ENCODE data around the gene JAKMIP3. TPM values are rescaled to one million over a fixed set of nuclear protein-coding genes. Genes with fewer than 3 reads are reported as not detected.

The JAKMIP3 gene
- total RNA-seq, 1 experiment from 2014 or later, result 5.6 TPM

DNA sequence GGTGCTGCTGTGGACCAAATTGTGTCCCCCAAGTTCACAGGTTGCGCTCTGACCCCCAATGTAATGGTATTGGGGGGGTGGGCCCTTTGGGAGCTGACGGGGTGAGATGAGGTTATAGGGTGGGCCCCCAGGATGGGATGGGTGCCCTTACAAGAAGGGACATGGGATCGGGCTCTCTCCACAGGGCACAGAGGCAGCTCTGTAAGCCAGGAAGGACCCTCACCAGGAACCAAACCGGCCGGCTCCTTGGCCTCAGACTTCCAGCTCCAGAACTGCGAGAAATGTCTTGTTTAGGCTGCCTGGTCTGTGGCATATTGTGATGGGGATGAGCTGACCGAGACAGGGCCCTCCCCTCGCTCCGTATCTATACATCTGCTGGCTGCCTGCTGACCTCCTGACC, 25.7 kb upstream of the JAKMIP3 start:
- no TSS peak for BruUV-seq (replicated peaks)
- Histone ChIP-seq H3K9me3 (ENCODE audit: insufficient read depth, low read depth) (no peaks in the 10 kb centered on the region), H3K9me2 (ENCODE audit: insufficient read depth) (no peaks in the 10 kb centered on the region), H3K27ac (no peak overlapping the region), H4K20me1 (ENCODE audit: insufficient read depth) (no peaks in the 10 kb centered on the region), H3K27me3 (ENCODE audit: insufficient read depth, low read depth) (peaks cover 62% of the 10 kb centered on the region), H2AFZ (no peak overlapping the region), H3K4me1 (replicated peaks; ENCODE audit: insufficient read depth) (no peaks in the 10 kb centered on the region), H3K79me2 (ENCODE audit: low read depth) (no peaks in the 10 kb centered on the region), H3F3A (ENCODE audit: insufficient read depth, low read depth) (no peaks in the 10 kb centered on the region), H3K36me3 (ENCODE audit: low read depth) (no peaks in the 10 kb centered on the region), H3K4me3 (no peak overlapping the region), H3K4me2 (no peak overlapping the region)
- no peak for TF ChIP-seq EZH2 (IDR thresholded peaks at IDR 0.05; ENCODE audit: low read depth)
- TF ChIP-seq, protein P1, sequence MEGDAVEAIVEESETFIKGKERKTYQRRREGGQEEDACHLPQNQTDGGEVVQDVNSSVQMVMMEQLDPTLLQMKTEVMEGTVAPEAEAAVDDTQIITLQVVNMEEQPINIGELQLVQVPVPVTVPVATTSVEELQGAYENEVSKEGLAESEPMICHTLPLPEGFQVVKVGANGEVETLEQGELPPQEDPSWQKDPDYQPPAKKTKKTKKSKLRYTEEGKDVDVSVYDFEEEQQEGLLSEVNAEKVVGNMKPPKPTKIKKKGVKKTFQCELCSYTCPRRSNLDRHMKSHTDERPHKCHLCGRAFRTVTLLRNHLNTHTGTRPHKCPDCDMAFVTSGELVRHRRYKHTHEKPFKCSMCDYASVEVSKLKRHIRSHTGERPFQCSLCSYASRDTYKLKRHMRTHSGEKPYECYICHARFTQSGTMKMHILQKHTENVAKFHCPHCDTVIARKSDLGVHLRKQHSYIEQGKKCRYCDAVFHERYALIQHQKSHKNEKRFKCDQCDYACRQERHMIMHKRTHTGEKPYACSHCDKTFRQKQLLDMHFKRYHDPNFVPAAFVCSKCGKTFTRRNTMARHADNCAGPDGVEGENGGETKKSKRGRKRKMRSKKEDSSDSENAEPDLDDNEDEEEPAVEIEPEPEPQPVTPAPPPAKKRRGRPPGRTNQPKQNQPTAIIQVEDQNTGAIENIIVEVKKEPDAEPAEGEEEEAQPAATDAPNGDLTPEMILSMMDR (conservative IDR thresholded peaks at IDR 0.05), result no peak
- ChIA-PET CTCF (interaction anchor here (0.6 kb wide), 1 partner anchor 94 kb away, joined by 3 read pairs; no protein-coding TSS in a partner anchor), POLR2A (ENCODE audit: unreplicated experiment) (no interaction called here)
- no peak for DNase-seq
- intact Hi-C loops (cut with micrococcal nuclease; ENCODE audit: unreplicated experiment), result no loop called here

- no peak for TF ChIP-seq EZH2 (IDR thresholded peaks at IDR 0.05; ENCODE audit: low read depth)
- TF ChIP-seq, protein P1 (conservative IDR thresholded peaks at IDR 0.05), result no peak
- no peak for DNase-seq
- no peaks in the 10 kb centered on the region for H3K9me2 ChIP-seq (ENCODE audit: insufficient read depth)
- H3K4me2 ChIP-seq, result no peak overlapping the region
- H3K79me2 ChIP-seq (ENCODE audit: low read depth), result no peaks in the 10 kb centered on the region
- ChIA-PET CTCF (no interaction called here), POLR2A (ENCODE audit: unreplicated experiment) (no interaction called here)
- no peaks in the 10 kb centered on the region for H4K20me1 ChIP-seq (ENCODE audit: insufficient read depth)
- H3K27ac ChIP-seq, result no peak overlapping the region
- H3K4me3 ChIP-seq, result no peak overlapping the region
- no TSS peak for BruUV-seq (replicated peaks)
- intact Hi-C loops (cut with micrococcal nuclease; ENCODE audit: unreplicated experiment), result no loop called here
- peaks cover 63% of the 10 kb centered on the region for H3K27me3 ChIP-seq (ENCODE audit: insufficient read depth, low read depth)
- H3F3A ChIP-seq (ENCODE audit: insufficient read depth, low read depth), result no peaks in the 10 kb centered on the region
- no peak overlapping the region for H2AFZ ChIP-seq
- H3K9me3 ChIP-seq (ENCODE audit: insufficient read depth, low read depth), result no peaks in the 10 kb centered on the region
- no peaks in the 10 kb centered on the region for H3K36me3 ChIP-seq (ENCODE audit: low read depth)
- H3K4me1 ChIP-seq (replicated peaks; ENCODE audit: insufficient read depth), result no peaks in the 10 kb centered on the region
These were observed 24.4 kb upstream of the JAKMIP3 start for GRCh38 chr10:132041340-132041739.

DNA sequence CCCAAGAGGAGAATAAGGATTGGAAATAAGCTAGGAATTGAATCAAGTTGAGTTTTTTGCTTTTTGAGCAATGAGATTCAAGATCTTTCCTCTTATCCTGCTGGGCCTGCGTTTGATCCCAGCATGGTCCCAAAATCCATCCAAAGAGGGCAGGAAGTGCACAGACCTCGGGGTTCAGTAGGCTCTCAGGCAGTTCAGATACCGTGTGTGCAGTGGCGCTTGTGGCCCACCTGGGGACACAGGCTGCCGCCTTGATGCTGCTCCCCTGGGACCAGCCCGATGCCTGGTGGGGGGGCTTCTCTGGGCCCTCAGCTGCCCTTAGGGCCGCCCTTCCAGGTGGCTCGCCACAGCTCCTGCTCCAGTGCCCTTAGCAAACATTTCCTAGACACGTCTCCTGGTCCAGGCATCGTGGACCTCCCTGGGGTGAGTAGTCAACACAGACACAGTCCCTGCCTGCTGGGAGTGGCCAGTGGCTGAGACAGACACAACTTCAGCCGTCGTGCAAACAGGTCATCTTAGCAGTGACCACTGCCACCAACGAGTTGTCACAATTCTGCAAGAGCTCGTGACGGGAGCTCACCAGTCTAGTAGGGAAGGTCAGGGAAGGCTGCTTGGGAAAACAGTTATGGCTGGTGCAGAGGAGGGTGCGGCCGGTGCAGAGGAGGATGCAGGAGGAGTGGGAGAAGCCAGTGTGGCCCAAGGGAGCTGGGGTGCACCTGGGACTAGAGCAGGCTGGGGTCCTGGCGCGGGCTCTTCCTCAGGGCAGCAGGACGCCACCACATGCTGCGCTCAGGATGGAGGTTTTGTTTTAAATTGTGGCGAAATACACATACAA, 21.7 kb upstream of the JAKMIP3 start:
- no TSS peak for BruUV-seq (replicated peaks)
- no peaks in the 10 kb centered on the region for H3K79me2 ChIP-seq (ENCODE audit: low read depth)

More for the DNA sequence above, 21.7 kb upstream of the JAKMIP3 start:
- intact Hi-C loops (cut with micrococcal nuclease; ENCODE audit: unreplicated experiment), result no loop called here
- H3F3A ChIP-seq (ENCODE audit: insufficient read depth, low read depth), result no peaks in the 10 kb centered on the region
- no peak for DNase-seq
- POLR2A ChIA-PET (ENCODE audit: unreplicated experiment), result no interaction called here
- no peaks in the 10 kb centered on the region for H3K4me1 ChIP-seq (replicated peaks; ENCODE audit: insufficient read depth)
- H3K4me2 ChIP-seq, result no peak overlapping the region
- no peak overlapping the region for H2AFZ ChIP-seq
- H3K4me3 ChIP-seq, result no peak overlapping the region
- H3K27me3 ChIP-seq (ENCODE audit: insufficient read depth, low read depth), result peaks cover 49% of the 10 kb centered on the region
- H3K27ac ChIP-seq, result no peak overlapping the region
- no peaks in the 10 kb centered on the region for H4K20me1 ChIP-seq (ENCODE audit: insufficient read depth)
- TF ChIP-seq, protein P1 (conservative IDR thresholded peaks at IDR 0.05), result no peak
- no peak for TF ChIP-seq EZH2 (IDR thresholded peaks at IDR 0.05; ENCODE audit: low read depth)
- no peaks in the 10 kb centered on the region for H3K9me3 ChIP-seq (ENCODE audit: insufficient read depth, low read depth)
- H3K36me3 ChIP-seq (ENCODE audit: low read depth), result no peaks in the 10 kb centered on the region
- CTCF ChIA-PET, result no interaction called here
- H3K9me2 ChIP-seq (ENCODE audit: insufficient read depth), result no peaks in the 10 kb centered on the region
